Mucosa of gallbladder (tissue), 1 donor: ENCODE results near the gene ZFP91. TPM values are rescaled to one million over a fixed set of nuclear protein-coding genes. Genes with fewer than 3 reads are reported as not detected.

Experiments used
- total RNA-seq: library from RNA; stranded (reverse); gene quantifications from one replicate; pipeline ENCODE4 v1.2.1, GENCODE V29; 2021
- donor health status: DM: no; HTN: no; CAD: no.

Gene ZFP91
- total RNA-seq, 1 donor from 2014 or later: 46.9 TPM

Other genes starting within 250 kb of the ZFP91 start
- gene OR5B17, start 220.0 kb upstream of the ZFP91 start, total RNA-seq: not detected
- gene OR5B3, start 172.2 kb upstream of the ZFP91 start, total RNA-seq: not detected
- gene OR5B2, start 150.9 kb upstream of the ZFP91 start, total RNA-seq: not detected
- gene OR5B12, start 136.8 kb upstream of the ZFP91 start, total RNA-seq: not detected
- gene OR5B21, start 71.0 kb upstream of the ZFP91 start, total RNA-seq: not detected
- 11.8 TPM for gene LPXN, start 3.2 kb upstream of the ZFP91 start, total RNA-seq
- gene CNTF, start 43.6 kb downstream of the ZFP91 start, total RNA-seq: 0.60 TPM
- gene GLYAT, start 152.9 kb downstream of the ZFP91 start, total RNA-seq: 0.49 TPM